DMS114 treated with DMSO at 0.1 percent for 48 hours (cell line): ENCODE data around the gene WASF3.
"Not testable (repeated sequence)": the region's sequence is repeated elsewhere in the genome, so short reads cannot be mapped to it uniquely, and the experiment has no call there.

Experiments
- DNase-seq: peaks from one replicate; lab custom pipeline; 2025; ENCODE audit not compliant: unreplicated experiment; lab: John Stamatoyannopoulos, UW

The WASF3 gene

DNA sequence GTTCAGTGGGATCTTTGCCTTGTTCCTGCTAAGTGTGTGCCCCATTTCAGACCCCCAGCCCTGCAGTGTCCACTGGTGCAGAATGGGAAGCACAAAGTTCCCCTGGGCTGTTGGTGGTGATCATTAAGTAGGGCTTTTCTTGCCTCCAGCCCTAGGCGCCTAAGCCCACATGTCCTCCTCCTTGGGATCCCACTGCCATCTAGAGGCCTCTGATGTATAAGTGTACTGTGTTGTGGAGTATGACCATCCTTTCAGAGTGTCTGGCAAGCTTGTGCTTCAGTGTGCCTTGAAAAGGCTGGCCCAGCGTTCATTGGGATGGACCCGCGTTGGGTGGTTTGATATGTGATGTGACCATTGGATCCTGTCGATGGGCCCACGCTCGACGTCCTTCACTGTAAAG, 71.2 kb downstream of the WASF3 start:
- no peak for DNase-seq

GRCh38 chr13:26629260-26629825, 71.9 kb downstream of the WASF3 start:
- DNase-seq = no peak

DNA sequence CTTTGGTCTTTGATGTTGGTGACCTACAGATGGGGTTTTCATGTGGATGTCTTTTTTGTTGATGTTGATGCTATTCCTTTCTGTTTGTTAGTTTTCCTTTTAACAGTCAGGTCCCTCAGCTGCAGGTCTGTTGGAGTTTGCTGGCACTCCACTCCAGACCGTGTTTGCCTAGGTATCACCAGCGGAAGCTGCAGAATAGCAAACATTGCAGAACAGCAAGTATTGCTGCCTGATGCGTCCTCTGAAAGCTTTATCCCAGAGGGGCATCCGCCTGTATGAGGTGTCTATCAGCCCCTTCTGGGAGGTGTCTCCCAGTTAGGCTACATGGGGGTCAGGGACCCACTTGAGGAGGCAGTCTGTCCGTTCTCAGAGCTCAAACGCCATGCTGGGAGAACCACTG, 78.2 kb downstream of the WASF3 start:
- not testable (repeated sequence) for DNase-seq

- not testable (repeated sequence) for DNase-seq
These were observed 78.6 kb downstream of the WASF3 start for GRCh38 chr13:26636073-26636472.

DNA sequence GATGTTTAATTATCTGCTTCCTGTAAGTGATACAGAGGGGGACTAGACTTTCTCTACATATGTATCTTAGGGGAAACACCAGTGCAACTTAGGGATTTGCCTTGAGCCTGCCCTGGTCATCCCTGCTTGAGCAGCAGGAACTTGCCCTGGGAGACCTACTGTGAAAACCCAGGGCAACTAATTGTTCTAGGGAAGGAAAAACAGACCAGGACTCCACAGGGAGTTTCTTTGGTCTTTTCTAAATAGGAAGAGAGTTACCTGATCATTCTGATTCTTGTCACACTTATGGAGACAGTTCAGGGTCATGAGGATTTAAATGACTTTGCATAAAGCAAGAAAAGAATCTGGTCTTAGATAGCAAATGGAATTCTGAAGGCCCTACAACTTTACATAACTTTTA, 89.1 kb downstream of the WASF3 start:
- no peak for DNase-seq

GRCh38 chr13:26651234-26651633, 93.8 kb downstream of the WASF3 start:
- DNase-seq = no peak

GRCh38 chr13:26653310-26653709, 95.8 kb downstream of the WASF3 start:
- no peak for DNase-seq

- DNase-seq = no peak
These were observed 96.4 kb downstream of the WASF3 start for GRCh38 chr13:26653842-26654241.

GRCh38 chr13:26656919-26657318, 99.4 kb downstream of the WASF3 start:
- DNase-seq = no peak

- DNase-seq = no peak
These were observed 101.2 kb downstream of the WASF3 start for GRCh38 chr13:26658448-26659385.

DNA sequence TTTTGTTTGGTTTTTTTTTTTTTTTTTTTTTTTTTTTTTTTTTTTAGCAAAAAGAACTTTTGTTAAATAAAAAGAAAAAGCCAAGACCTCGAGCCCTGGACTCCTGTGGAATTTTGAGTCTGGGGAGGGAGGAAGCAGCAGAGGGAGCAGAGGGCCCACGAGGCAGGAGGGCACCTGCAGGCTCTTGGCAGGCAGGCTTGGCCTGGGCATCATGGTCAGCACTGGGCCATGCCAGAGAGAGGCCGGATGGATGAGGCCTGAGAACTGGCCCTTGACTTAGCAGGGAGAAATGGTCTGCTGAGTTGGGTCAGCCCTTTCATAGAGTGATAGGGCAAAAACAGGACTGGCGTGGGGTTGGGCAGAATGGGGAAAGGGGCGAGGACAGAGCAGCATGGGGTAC, 102.7 kb downstream of the WASF3 start:
- no peak for DNase-seq

DNA sequence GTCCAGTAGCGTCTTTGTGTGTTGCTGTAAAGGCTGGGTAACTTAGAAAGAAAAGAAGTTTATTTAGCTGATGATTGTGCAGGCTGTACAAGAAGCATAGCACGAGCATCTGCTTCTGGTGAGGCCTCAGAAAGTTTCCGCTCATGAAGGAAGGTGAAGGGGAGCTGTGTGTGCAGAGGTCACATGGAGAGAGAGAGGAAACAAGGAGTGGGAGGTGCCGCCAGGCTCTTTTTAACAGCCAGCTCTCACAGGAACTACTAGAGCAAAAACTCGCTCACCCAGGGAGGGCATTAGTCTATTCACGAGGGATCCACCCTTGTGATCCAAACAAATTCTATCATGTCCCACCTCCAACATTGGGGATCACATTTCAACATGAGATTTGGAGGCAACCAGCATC, 103.3 kb downstream of the WASF3 start:
- no peak for DNase-seq

GRCh38 chr13:26663791-26664190, 106.3 kb downstream of the WASF3 start:
- no peak for DNase-seq

DNA sequence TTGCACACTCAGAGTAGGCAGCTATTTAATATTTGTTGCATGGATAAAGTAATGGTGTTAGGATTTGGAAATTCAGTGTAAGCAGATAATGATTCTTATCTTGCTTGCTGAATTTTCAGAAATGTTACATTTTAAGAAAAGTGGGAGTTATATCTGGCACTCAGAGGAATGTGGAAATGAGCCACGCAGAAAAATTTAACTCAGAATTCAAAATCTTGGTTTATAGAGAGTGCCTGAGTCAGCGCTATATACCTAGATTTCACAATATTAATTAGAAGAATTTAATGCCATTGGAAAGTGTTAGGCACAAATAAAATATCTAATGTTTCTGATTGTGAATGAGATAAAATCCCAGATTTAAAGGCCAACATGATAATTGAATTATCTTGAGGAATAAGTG, 106.8 kb downstream of the WASF3 start:
- DNase-seq = no peak

- no peak for DNase-seq
These were observed 107.4 kb downstream of the WASF3 start for GRCh38 chr13:26664876-26665275.

- no peak for DNase-seq
These were observed 111.1 kb downstream of the WASF3 start for GRCh38 chr13:26668357-26669146.

GRCh38 chr13:26673890-26674289, 116.4 kb downstream of the WASF3 start:
- DNase-seq = no peak

- DNase-seq = no peak
These were observed 119.7 kb downstream of the WASF3 start for GRCh38 chr13:26677156-26677555.

GRCh38 chr13:26678330-26678729, 120.8 kb downstream of the WASF3 start:
- no peak for DNase-seq

DNA sequence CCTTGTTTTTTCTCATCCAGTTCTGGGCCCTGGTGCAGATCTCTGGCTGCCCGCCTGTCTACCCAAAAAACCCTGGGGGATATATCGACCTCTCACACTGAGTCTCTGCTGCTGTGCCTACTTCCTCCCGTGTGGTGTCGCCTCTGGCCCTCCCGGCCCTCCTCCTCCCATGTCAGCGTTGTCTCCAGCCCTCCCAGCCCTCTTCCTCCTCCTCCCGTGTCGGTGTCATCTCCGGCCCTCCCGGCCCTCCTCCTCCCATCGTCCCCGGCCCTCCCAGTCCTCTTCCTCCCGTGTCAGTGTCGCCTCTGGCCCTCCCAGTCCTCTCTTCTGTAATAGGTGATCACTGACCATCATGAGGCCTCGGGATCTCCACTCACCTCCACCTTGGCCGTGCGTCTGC, 121.3 kb downstream of the WASF3 start:
- no peak for DNase-seq

DNA sequence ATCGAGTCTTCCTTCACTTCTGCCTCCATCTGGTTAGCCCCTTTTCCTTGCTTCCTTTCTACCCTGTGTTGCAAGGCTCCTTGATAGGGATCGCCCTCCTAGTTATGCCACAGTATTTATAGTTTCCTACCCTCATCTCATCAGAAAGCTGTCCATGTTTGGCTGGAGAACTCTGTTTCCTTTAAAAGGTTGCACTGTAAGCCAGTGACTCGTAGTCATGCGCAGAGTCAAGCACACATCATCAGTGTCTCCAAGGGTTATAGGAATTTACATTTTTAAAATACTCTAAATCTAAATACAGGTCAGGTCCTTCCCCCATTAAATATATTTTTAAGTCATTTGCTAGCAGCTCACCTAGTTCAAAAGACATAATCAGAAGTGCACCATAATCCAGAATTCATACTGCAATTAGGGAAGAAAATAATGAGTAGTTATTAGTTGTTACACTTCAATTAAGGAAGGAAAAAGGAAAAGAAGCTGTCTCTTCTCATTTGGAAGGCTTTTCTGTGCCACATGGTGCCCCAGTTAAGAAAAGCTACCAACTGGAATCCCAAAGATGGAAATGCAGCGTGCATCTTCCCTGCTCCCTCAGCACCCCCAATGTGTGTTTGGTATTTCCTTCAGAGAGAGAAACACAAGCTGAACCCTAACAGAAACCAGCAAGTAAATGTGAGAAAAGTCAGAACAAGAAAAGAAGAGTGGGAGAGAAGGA, 122.1 kb downstream of the WASF3 start:
- DNase-seq = no peak
